ENCODE results near the gene CMTR2. TPM values are rescaled to one million over a fixed set of nuclear protein-coding genes. Genes with fewer than 3 reads are reported as not detected.

The CMTR2 gene
- total RNA-seq, 1 donor from 2014 or later, result 21.6 TPM

Other genes with a start within 250 kb of the CMTR2 start
- gene HYDIN, start 58.7 kb downstream of the CMTR2 start, total RNA-seq, result 2.7 TPM
- gene CALB2, start 69.3 kb upstream of the CMTR2 start, total RNA-seq, result 4.6 TPM
- gene TLE7, start 152.7 kb upstream of the CMTR2 start, total RNA-seq, result not detected
- 7.3 TPM for gene ZNF23, start 172.8 kb upstream of the CMTR2 start, total RNA-seq
- 11.4 TPM for gene ZNF19, start 199.9 kb upstream of the CMTR2 start, total RNA-seq
- gene CHST4, start 237.0 kb upstream of the CMTR2 start, total RNA-seq, result 0.38 TPM